ENCODE results near the gene LSM10.

LSM10 gene

GRCh38 chr1:36440044-36440443, 42.3 kb upstream of the LSM10 start:
- no peak for TF ChIP-seq CTCF (IDR thresholded peaks at IDR 0.05; ENCODE audit: low read depth, low read length)
- H3K4me3 ChIP-seq (ENCODE audit: low read depth, low read length) = no peak overlapping the region

GRCh38 chr1:36438715-36439114, 41.0 kb upstream of the LSM10 start:
- no peak overlapping the region for H3K4me3 ChIP-seq (ENCODE audit: low read depth, low read length)
- TF ChIP-seq CTCF (IDR thresholded peaks at IDR 0.05; ENCODE audit: low read depth, low read length) = no peak

- no peak for TF ChIP-seq CTCF (IDR thresholded peaks at IDR 0.05; ENCODE audit: low read depth, low read length)
- H3K4me3 ChIP-seq (ENCODE audit: low read depth, low read length) = no peak overlapping the region
Measured at GRCh38 chr1:36436821-36437220, 39.1 kb upstream of the LSM10 start.

GRCh38 chr1:36433102-36433501, 35.4 kb upstream of the LSM10 start:
- no peak for TF ChIP-seq CTCF (IDR thresholded peaks at IDR 0.05; ENCODE audit: low read depth, low read length)
- H3K4me3 ChIP-seq (ENCODE audit: low read depth, low read length) = no peak overlapping the region

- H3K4me3 ChIP-seq (ENCODE audit: low read depth, low read length) = no peak overlapping the region
- no peak for TF ChIP-seq CTCF (IDR thresholded peaks at IDR 0.05; ENCODE audit: low read depth, low read length)
Measured at GRCh38 chr1:36432616-36433015, 34.9 kb upstream of the LSM10 start.

GRCh38 chr1:36425791-36426190, 28.1 kb upstream of the LSM10 start:
- no peak overlapping the region for H3K4me3 ChIP-seq (ENCODE audit: low read depth, low read length)
- TF ChIP-seq CTCF (IDR thresholded peaks at IDR 0.05; ENCODE audit: low read depth, low read length) = no peak

- no peak for TF ChIP-seq CTCF (IDR thresholded peaks at IDR 0.05; ENCODE audit: low read depth, low read length)
- no peak overlapping the region for H3K4me3 ChIP-seq (ENCODE audit: low read depth, low read length)
Measured at GRCh38 chr1:36421649-36422048, 23.9 kb upstream of the LSM10 start.

Data from WI38 (cell line).